GM12878 (cell line): ENCODE measurements around the gene RAB26. TPM values are rescaled to one million over a fixed set of nuclear protein-coding genes. Genes with fewer than 3 reads are reported as not detected.

Source experiments
- CHD1 ChIP-seq: IDR thresholded peaks from 2 replicates; pipeline ENCODE4 v1.6.1; 2012; ENCODE audit warnings: low read depth, low read length, improper control_type of control experiment
- MEF2B ChIP-seq: fragments of 450-650 bp; IDR thresholded peaks from 2 replicates; pipeline ENCODE4 v1.6.1; 2018; ENCODE audit warnings: mild to moderate bottlenecking, moderate library complexity; ENCODE audit not compliant: partially characterized antibody, poor library complexity, severe bottlenecking
- POLR2AphosphoS2 ChIP-seq: IDR thresholded peaks from 2 replicates; pipeline ENCODE4 v1.6.1; 2011; ENCODE audit warnings: low read depth, mild to moderate bottlenecking, low read length, improper control_type of control experiment, moderate library complexity
- TARDBP ChIP-seq: IDR thresholded peaks from 2 replicates; pipeline ENCODE4 v1.6.1; 2016; ENCODE audit warnings: borderline replicate concordance
- ZBTB11 ChIP-seq: fragments of 450-650 bp; formaldehyde crosslinking; IDR thresholded peaks from 2 replicates; pipeline ENCODE4 v1.5.0; 2022; ENCODE audit warnings: mild to moderate bottlenecking, missing genetic modification characterization
- ZNF207 ChIP-seq: fragments of 450-650 bp; IDR thresholded peaks from 2 replicates; pipeline ENCODE4 v1.6.1; 2014; ENCODE audit warnings: antibody characterized with exemption, mild to moderate bottlenecking, borderline replicate concordance
- ZNF687 ChIP-seq: fragments of 450-650 bp; IDR thresholded peaks from 2 replicates; pipeline ENCODE4 v1.6.1; 2017; ENCODE audit warnings: mild to moderate bottlenecking, moderate library complexity
- polyA plus RNA-seq, 11 experiments: library from polyadenylated mRNA; depleted of rRNA in 4 of 11; unstranded in 6 of 11; stranded (reverse) in 5 of 11; fragments of >200 nt; fragmentation: Nextera tagmentation in 4 of 11; fragmentation: Illumina TruSeq in 1 of 11; extraction: Ambion mirVana in 4 of 11; extraction: Trizol in 1 of 11; gene quantifications; 1 replicate in 1 of 11; 2 replicates in 10 of 11; pipeline versions ENCODE4 v1.2.1 to v1.2.3, GENCODE V29; 2011 to 2016; ENCODE audit warnings: inconsistent platforms in 2 of 11, missing spikeins in 2 of 11, low read depth in 1 of 11
- total RNA-seq, 4 experiments: library from RNA; depleted of rRNA in 3 of 4; stranded (reverse); fragments of >200 nt in 3 of 4; fragmentation: Illumina TruSeq in 1 of 4; extraction: Trizol in 1 of 4; gene quantifications; 2 replicates each; pipeline versions ENCODE4 v1.2.1 to v1.2.3, GENCODE V29; 2013 to 2021
- TF ChIP-seq, protein P1 (sequence below): fragments of 450-650 bp; IDR thresholded peaks from 2 replicates; pipeline ENCODE4 v1.6.1; 2018; ENCODE audit warnings: borderline replicate concordance, mild to moderate bottlenecking; ENCODE audit not compliant: partially characterized antibody
- TF ChIP-seq, protein P2 (sequence below): fragments of 450-650 bp; IDR thresholded peaks from 2 replicates; pipeline ENCODE4 v1.6.1; 2017; ENCODE audit warnings: antibody characterized with exemption, mild to moderate bottlenecking, moderate library complexity

Gene RAB26
- total and polyA plus RNA-seq, 10 of the 15 experiments (the other 5 are each of a cell fraction or from before 2014, with no cell fraction given) = 0.13 to 4.5 (median 0.33) TPM; not detected in 1

DNA sequence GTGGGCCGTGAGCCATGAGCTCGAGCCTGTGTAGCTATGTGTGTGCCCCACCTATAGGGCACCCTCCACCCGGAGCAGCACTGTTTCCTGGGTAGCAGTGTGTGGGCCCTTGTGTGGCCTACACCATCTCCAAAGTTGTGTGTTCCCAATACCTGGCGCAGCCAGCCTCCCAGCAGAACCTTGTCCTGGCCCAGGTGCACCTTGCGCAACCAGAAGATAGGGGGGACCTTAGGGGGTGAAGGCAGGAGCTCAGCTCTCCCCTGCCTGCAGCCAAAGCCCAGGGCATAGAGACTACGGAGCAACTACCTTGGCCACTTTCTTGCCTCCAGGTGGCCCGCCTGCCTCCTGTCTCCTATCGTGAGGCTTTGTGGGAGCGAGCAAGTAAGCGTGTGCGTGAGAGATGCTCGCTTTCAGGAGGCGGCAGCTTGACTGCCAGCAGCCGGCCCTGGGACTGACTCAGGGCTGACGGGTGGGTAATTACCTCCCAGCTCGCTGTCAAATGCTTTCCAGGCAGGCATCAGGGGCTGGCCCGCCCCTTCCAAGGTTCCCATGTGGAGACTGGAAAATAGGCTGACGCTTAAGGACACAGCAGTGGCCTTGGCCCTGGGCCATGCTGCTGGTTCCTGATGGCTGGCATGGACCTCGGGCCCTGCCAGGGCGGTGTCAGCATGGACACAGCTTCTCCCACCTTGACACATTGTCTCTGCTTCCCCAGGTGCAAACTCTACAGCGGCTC is 26.1 kb downstream of the RAB26 start (continued):
- TF ChIP-seq, protein P1, sequence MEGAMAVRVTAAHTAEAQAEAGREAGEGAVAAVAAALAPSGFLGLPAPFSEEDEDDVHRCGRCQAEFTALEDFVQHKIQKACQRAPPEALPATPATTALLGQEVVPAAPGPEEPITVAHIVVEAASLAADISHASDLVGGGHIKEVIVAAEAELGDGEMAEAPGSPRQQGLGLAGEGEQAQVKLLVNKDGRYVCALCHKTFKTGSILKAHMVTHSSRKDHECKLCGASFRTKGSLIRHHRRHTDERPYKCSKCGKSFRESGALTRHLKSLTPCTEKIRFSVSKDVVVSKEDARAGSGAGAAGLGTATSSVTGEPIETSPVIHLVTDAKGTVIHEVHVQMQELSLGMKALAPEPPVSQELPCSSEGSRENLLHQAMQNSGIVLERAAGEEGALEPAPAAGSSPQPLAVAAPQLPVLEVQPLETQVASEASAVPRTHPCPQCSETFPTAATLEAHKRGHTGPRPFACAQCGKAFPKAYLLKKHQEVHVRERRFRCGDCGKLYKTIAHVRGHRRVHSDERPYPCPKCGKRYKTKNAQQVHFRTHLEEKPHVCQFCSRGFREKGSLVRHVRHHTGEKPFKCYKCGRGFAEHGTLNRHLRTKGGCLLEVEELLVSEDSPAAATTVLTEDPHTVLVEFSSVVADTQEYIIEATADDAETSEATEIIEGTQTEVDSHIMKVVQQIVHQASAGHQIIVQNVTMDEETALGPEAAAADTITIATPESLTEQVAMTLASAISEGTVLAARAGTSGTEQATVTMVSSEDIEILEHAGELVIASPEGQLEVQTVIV = no peak
- TF ChIP-seq TARDBP (no peak), CHD1 (no peak), POLR2AphosphoS2 (no peak), MEF2B (no peak), ZNF687 (no peak), ZNF207 (no peak), ZBTB11 (CRISPR knock-in tag) (no peak)
- TF ChIP-seq, protein P2, sequence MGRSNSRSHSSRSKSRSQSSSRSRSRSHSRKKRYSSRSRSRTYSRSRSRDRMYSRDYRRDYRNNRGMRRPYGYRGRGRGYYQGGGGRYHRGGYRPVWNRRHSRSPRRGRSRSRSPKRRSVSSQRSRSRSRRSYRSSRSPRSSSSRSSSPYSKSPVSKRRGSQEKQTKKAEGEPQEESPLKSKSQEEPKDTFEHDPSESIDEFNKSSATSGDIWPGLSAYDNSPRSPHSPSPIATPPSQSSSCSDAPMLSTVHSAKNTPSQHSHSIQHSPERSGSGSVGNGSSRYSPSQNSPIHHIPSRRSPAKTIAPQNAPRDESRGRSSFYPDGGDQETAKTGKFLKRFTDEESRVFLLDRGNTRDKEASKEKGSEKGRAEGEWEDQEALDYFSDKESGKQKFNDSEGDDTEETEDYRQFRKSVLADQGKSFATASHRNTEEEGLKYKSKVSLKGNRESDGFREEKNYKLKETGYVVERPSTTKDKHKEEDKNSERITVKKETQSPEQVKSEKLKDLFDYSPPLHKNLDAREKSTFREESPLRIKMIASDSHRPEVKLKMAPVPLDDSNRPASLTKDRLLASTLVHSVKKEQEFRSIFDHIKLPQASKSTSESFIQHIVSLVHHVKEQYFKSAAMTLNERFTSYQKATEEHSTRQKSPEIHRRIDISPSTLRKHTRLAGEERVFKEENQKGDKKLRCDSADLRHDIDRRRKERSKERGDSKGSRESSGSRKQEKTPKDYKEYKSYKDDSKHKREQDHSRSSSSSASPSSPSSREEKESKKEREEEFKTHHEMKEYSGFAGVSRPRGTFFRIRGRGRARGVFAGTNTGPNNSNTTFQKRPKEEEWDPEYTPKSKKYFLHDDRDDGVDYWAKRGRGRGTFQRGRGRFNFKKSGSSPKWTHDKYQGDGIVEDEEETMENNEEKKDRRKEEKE = no peak
